MG63 (cell line): ENCODE measurements around the gene ANAPC2. TPM values are rescaled to one million over a fixed set of nuclear protein-coding genes. Genes with fewer than 3 reads are reported as not detected.

Experiments used
- DNase-seq: peaks from one replicate; pipeline ENCODE4 v3.0.0-alpha.2; 2020
- H3K27me3 ChIP-seq: fragments of 250-450 bp; sonication (Bioruptor Pico); 2 replicates; pipeline ENCODE4 v1.5.1; 2020; ENCODE audit warnings: mild to moderate bottlenecking, moderate library complexity
- H3K36me3 ChIP-seq: fragments of 250-450 bp; sonication (Bioruptor Pico); 2 replicates; pipeline ENCODE4 v1.5.1; 2020; ENCODE audit warnings: mild to moderate bottlenecking, moderate library complexity
- H3K4me3 ChIP-seq: fragments of 250-450 bp; sonication (Bioruptor Pico); 2 replicates; pipeline ENCODE4 v1.5.1; 2020; ENCODE audit warnings: mild to moderate bottlenecking, moderate library complexity
- H3K9me3 ChIP-seq: fragments of 250-450 bp; sonication (Bioruptor Pico); 2 replicates; pipeline ENCODE4 v1.5.1; 2020; ENCODE audit warnings: mild to moderate bottlenecking, moderate library complexity
- total RNA-seq: library from RNA; depleted of rRNA; stranded (reverse); fragments of >200 nt; shearing (Covaris generic); gene quantifications from 2 replicates; pipeline ENCODE4 v1.2.3, GENCODE V29; 2014; ENCODE audit warnings: low replicate concordance

Gene ANAPC2
- total RNA-seq, 1 experiment from 2014 or later = 34.6 TPM

DNA sequence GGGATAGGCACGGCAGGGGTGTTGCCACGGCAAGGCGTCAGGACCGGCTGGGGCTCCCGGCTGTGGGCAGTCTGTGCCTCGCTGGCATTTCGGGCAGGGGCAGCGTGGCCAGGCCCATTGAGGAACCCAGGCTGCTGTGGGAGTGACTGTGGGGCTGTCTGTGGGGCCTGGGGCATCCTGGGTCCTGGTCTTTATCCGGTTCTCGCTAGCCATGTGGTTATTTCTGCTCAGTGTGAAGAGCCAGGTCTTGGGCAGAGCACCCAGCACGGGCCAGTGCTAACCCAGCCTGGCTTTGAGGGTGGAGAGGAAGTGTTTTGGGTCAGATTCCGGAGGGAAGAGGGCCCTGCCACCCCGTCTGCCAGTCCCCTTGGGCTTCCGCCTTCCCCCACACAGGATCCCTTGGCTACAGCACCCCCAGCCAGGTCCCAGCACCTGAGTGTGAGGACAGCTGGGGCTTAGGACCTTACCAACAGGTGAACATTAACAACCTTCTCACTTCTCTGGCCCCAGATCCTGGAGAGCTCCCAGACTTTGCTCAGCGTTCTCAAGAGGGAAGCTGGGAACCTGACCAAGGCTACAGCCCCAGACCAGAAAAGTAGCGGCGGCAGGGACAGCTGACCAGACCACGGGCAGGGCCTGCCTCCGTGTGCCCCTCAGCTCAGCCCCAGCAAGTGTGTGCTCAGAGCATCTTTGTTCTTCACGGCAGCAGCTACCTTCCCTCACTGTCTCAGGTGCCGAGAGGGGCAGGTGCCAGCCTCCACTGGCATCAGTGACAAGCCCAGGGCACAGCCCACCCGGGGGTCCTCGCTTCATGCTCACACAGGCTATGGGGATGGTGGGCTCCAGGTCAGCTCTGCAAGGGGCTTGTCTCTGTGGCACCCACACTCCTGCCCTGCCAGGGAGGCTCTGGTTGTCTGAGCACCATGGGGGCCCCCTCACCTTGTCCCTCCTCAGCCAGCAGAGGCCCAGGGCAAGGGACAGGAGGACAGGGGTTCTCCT lies 1.2 kb upstream of the ANAPC2 start:
- H3K36me3 ChIP-seq = peaks cover 18% of the 10 kb centered on the region
- peak overlapping the region; percentile 88 for H3K4me3 ChIP-seq
- no peaks in the 10 kb centered on the region for H3K27me3 ChIP-seq
- H3K9me3 ChIP-seq = no peaks in the 10 kb centered on the region
- DNase-seq = no peak

DNA sequence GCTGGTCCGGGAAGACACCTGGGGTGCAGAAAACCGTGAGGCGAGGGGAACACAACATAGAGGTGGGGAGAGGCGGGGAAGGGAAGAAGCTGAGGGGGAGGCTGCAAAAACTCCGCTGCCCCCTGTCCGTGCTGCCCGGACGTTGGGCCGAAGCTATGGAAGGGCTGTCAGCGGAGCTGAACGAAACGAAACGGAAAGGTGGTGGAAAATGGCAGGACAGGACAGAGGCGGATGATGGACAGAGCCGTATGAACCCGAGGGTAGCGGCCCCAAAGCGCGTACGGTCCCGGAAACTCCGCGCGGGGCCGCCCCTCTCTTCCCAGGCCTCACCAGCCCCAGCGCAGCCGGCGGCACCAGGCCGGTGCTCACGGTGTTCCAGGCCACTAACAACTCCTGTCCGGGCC lies 272 bp downstream of the ANAPC2 start:
- Histone ChIP-seq H3K27me3 (no peaks in the 10 kb centered on the region), H3K4me3 (peak overlapping the region; percentile 88), H3K9me3 (no peaks in the 10 kb centered on the region), H3K36me3 (peaks cover 18% of the 10 kb centered on the region)
- no peak for DNase-seq

DNA sequence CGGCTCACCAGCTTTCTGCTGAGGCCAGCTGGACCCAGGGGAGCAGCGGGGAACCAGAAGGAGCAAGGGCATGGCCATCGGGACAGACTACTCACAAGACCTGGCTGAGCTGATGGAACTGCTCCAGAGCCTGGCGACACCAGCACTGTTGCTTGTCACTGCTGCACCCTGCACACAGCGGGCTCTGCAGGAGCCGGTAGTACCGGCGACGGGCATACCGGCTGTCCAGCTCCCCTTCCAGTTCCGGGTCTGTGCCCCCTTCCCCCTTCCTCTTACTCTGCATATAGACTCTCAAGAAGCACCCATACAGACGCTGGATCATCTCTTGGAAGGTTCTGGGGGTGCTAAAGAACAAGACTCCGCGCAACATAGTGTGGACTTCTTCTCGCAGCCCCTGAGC lies 974 bp downstream of the ANAPC2 start:
- H3K36me3 ChIP-seq = peaks cover 23% of the 10 kb centered on the region
- no peak for DNase-seq
- no peaks in the 10 kb centered on the region for H3K27me3 ChIP-seq
- H3K9me3 ChIP-seq = no peaks in the 10 kb centered on the region
- peak overlapping the region; percentile 88 for H3K4me3 ChIP-seq

DNA sequence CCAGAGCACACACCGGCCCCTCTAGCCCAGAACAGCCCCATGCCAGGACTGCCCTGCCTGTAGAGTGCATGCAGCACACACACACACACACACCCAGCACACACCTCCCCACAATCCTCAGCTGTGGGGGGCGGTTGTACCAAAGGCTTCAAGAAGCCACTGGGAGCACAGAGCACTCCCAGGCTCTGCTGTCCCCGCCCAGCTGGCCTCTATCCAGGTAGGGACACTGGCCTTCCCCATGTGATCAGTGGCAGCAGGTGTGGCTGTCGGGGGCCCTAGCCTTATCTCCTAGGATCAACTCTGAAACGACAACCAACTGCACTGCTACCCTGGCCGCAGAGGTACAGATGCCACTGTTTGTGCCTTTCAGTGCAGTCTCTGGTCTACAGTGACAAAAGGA lies 2.0 kb downstream of the ANAPC2 start:
- Histone ChIP-seq H3K9me3 (no peaks in the 10 kb centered on the region), H3K36me3 (peaks cover 23% of the 10 kb centered on the region), H3K27me3 (no peaks in the 10 kb centered on the region), H3K4me3 (no peak overlapping the region)
- no peak for DNase-seq

DNA sequence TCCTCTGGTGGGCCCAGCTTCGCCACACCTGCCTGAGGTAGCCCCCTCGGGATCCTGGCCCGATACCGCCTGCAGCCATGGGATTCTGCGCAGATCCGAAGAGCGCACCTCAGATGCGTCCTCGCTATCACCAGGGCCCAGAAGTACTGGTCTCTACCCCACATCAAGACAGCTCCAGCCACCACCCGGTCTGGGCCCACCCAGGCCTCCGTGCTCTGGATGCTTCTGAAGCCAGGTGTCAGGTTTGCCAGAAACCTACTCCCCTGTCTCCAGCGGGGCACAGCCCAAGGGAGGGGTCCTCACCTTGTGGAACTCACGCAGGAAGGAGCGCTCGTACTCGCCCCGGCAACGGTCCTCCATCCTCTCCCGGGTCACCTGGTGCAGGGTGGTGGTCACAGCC lies 2.4 kb downstream of the ANAPC2 start:
- Histone ChIP-seq H3K9me3 (no peaks in the 10 kb centered on the region), H3K4me3 (no peak overlapping the region), H3K27me3 (no peaks in the 10 kb centered on the region), H3K36me3 (peaks cover 23% of the 10 kb centered on the region)
- DNase-seq = no peak

DNA sequence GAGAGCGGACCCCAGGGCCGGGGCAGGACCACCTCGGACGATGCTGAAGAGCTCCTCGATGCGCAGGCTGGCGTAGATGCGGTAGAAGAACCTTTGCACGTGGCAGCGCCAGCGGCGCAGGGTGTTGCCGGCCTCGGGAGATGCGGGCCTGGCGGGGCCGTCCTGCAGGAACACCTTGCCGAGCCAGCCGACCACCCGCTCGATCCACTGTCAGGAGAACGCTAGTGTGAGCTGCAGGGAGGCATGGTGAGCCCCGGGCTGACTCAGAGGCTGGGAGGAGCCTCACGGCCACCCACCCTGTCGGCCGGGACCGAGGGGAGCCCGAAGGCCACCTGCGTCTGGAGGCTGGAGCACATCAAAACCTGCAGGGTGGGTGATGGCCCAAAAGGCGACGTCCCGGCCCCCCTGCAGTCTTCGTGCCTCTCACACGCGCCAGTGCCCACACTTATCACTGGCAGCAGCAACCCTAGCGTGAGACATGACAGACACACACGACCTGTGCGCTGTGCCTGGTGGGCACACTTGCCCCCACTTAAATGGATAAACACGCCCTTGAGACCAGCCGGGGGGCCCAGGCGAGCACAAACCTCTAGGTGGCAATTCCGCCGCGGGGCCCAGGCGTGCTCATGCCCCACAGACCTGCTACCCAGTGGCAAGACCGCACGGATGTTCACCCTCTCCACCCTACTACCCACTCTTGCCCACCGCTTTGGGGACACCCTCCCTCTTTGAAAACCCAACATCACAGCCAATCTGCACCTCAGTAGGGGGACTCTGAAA lies 3.3 kb downstream of the ANAPC2 start:
- Histone ChIP-seq H3K27me3 (no peaks in the 10 kb centered on the region), H3K9me3 (no peaks in the 10 kb centered on the region), H3K36me3 (peaks cover 22% of the 10 kb centered on the region), H3K4me3 (no peak overlapping the region)
- DNase-seq = no peak

DNA sequence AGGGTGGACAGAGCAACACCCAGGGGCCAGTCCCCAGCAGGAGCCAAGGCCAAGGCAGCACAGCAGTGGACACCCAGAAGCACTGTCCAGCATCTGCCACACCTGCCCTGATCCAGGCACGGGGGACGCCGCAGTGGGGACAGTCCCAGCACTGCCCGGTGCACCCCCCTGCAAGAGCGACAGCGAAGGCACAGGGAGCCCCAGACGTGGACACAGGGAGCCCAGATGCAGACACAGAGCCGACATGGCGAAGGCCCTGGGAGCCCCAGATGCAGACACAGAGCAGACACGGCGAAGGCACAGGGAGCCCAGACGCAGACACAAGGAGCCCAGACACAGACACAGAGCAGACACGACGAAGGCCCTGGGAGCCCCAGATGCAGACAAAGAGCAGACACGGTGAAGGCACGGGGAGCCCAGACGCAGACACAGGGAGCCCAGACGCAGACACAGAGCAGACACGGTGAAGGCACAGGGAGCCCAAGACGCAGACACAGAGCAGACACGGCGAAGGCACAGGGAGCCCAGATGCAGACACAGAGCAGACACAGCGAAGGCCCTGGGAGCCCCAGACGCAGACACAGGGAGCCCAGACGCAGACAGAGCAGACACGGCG lies 4.3 kb downstream of the ANAPC2 start:
- DNase-seq = no peak
- Histone ChIP-seq H3K27me3 (no peaks in the 10 kb centered on the region), H3K36me3 (peaks cover 15% of the 10 kb centered on the region), H3K4me3 (no peak overlapping the region), H3K9me3 (no peaks in the 10 kb centered on the region)

DNA sequence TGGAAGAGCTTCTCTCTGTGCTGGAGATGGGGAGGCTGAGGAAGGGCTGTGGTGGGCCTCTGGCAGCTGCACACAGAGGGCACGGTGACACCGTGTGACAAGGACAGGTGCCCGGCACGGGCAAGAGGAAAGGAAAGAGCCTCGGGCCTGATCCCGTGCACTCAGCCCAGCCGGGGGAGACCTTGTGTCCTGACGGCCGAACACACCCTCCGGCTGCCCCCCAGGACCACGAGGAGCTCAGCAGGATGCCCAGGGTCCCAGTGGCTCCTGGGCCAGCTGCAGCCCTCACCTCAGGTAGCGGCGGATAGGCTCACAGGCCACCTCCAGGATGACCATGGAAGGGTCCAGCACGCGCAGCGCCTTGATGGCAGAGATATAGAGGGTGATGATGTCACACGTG lies 5.5 kb downstream of the ANAPC2 start:
- Histone ChIP-seq H3K4me3 (no peak overlapping the region), H3K36me3 (peaks cover 17% of the 10 kb centered on the region), H3K27me3 (no peaks in the 10 kb centered on the region), H3K9me3 (no peaks in the 10 kb centered on the region)
- no peak for DNase-seq

DNA sequence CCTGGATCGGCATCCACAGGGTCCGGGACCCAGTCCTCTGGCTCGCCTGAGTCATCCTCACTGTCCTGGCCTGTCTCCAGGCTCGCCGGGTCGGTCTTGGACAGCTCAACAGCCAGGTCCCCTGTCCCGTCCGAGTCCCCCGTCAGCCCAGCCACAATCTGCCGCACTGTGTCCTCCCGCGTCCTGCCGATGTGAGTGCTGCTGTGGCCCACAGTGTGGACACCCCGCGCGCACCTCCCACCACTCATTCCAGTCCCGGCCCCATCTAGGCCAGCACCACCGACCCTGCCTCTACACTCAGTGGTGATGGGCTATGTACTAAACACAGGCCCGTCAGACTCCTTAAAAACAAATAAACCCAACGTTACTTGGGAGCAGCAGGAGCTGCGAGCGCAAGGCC lies 6.7 kb downstream of the ANAPC2 start:
- Histone ChIP-seq H3K9me3 (no peaks in the 10 kb centered on the region), H3K36me3 (peaks cover 10% of the 10 kb centered on the region), H3K27me3 (no peaks in the 10 kb centered on the region), H3K4me3 (no peak overlapping the region)
- DNase-seq = no peak

DNA sequence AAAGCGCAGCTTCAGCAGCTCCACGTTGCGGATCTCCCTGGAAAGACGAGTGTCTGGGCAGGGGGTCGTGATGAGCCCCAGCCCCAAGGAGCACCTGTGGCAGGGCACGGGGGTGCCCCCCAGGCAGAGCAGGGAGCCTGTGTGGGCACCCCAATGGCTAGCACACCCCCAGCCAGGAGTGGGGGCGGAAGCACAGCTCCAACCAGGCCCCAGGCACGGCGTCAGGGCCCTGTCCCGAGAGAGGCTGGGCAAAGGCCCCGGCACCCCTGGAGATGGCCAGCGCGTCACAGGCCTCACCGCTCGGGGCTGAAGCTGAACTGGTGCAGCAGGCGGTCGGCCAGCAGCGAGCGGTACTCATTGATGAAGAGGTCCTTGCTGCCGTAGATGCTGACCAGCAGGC lies 7.9 kb downstream of the ANAPC2 start:
- H3K36me3 ChIP-seq = peaks cover 7% of the 10 kb centered on the region
- no peaks in the 10 kb centered on the region for H3K27me3 ChIP-seq
- no peaks in the 10 kb centered on the region for H3K9me3 ChIP-seq
- H3K4me3 ChIP-seq = no peak overlapping the region
- no peak for DNase-seq

DNA sequence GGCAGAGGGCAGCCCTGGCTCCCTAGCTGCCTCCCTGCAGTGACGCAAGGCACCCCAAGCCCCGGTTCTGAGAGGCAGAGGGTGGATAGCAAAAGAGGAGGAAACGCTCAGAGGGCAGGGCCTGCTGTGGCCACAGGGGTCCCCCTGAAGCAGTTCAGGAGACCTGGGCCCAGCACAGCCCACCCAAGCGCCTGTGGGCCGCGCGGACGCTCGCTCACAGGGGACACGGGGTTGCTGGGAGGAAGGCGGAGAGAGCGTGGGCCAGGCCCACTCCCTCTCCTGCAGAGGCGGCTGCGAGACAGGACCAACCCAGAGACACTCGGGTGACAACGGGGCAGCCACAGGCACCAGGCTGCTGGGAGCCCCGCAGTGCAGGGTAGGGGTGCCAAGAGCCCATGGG lies 8.6 kb downstream of the ANAPC2 start:
- Histone ChIP-seq H3K9me3 (no peaks in the 10 kb centered on the region), H3K4me3 (no peak overlapping the region), H3K27me3 (no peaks in the 10 kb centered on the region), H3K36me3 (peaks cover 7% of the 10 kb centered on the region)
- DNase-seq = no peak

DNA sequence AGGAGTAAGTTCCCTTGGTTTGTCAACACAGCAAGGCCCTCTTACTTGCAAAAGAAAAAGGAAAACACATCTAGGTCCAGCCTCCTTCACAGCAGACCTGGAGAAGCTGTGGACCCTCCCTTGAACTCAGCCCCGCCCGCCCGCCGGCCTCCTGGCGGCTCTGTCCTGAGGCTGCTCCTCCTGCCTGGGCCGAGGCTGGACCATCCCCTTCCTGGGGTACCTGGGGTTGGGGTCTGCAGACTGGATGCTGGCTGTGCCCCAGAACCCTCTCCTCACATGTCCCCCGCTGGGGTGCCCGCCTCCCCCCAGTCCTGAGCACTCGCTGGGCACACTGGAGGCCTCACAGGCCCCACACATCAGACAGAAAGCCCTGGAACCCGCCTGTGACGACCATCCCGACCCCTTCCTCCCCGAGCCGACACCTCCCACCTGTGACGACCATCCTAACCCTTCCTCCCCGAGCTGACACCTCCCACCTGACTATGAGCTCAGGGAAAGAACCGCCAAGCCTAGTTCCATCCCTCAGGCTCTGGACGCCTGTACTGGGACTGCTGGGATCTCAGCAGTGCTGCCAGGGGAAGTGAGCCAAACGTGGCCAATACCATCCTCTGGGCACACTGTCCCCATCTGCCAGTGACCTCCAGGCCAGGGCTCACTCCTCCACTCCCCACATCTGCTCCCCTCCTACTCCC lies 9.3 kb downstream of the ANAPC2 start:
- H3K4me3 ChIP-seq = no peak overlapping the region
- H3K36me3 ChIP-seq = peaks cover 7% of the 10 kb centered on the region
- DNase-seq = no peak
- H3K9me3 ChIP-seq = no peaks in the 10 kb centered on the region
- no peaks in the 10 kb centered on the region for H3K27me3 ChIP-seq

DNA sequence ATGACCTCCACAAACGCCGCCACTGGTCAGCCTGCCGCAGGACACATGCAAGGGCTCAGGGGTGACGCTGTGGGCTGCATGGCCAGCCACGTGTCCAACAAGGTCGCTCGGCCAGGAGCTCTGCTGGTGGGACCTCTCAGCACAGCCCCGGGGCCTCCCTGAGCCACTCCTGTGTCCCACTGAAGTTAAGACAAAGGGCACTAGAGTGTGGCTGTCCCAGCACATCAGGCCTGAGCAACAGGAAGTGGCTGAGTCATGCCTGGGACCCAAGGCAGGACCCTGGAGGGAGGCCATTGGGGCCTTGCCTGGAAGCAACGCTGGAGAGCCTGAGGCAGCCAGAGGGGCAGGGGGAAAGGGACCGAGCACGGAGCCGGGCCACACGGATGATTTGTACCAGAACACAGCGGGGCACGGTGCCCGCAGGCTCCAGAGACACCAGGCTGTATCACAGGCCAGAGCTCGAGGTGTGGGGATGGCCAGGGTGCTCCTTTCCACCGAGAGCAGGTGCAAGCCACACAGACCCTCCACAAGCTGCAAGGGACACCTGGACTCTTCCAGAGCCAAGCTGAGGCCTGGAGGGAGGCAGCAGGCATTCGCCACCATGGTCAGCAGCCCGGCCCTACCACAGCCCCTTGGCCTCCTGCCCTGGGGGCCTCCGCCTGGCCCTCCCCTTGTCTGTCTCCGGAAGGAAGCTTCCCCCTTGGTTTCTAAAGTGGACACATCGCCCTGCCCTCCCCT lies 10.0 kb downstream of the ANAPC2 start:
- no peak for DNase-seq
- Histone ChIP-seq H3K36me3 (peaks cover 7% of the 10 kb centered on the region), H3K9me3 (no peaks in the 10 kb centered on the region), H3K27me3 (no peaks in the 10 kb centered on the region), H3K4me3 (no peak overlapping the region)

DNA sequence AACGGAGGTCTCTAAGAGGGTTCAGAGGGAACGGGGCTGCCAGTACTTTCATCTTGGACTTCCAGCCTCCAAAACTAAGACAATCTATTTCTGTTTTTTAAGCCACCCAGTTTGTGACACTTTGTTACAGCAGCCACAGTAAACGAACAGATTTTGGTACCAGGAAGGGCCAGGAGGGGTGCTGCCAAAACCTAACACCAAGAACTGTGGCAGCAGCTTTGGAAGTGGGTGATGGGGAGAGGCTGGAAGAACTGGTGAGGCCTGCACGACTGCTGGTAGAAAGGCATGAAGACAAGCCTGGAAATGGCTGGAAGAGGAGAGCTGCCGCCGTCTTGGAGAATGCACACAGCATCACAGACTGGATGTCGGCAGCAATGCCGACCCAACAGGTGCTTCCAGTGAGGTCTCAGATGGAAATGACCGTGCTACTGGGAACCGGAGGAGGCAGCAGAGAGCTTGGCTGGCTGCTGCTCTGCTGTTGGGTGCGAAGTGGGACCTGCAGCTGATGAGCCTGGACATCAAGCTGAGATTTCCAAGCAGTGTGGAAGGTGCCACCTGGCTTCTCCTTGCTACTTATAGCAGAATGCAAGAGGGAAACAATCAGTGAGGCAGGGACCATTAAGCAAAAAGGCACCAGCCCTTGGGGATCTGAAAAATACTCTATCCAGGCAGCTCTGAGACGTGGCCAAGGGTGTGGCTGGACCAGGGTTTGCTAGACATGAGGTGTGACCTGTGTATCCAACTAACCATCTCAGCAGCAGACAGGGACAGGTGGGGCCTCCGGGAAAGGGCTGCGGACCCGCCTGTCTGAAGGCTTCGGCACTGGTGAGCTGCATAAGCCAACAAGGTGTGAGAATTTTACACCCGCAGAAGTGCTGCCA lies 11.8 kb downstream of the ANAPC2 start:
- H3K9me3 ChIP-seq = no peaks in the 10 kb centered on the region
- H3K27me3 ChIP-seq = no peaks in the 10 kb centered on the region
- H3K36me3 ChIP-seq = peaks cover 2% of the 10 kb centered on the region
- DNase-seq = peak; percentile 25
- no peak overlapping the region for H3K4me3 ChIP-seq

DNA sequence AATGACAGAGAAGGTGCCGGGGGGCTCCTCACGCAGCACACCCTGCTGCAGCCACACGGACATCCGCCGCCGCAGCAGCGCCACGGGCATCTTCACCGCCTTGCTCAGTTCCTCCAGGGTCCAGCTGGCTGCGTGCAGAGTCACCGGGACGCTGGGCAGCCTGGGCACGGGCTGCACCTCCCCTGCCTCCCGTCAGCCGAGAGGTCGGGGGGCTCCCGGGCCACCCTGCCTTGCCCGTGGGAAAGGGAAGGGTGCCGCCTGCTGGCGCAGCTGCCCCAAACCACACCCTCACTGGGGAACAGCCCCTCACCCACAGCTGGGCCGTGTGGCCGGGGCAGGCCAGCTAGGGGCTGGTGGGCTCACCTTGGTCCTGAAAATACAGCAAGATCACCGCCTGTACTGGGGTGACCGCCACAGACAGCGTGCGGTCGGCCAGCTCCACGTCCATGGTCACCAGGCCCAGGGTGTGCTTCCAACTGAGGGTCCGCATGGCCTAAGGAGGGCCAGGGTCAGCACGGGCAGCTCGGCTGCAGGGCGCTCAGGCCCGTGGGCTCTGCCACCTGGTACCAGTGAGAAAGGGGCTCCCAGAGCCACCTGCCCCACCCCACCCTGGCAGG lies 12.9 kb downstream of the ANAPC2 start:
- Histone ChIP-seq H3K27me3 (no peaks in the 10 kb centered on the region), H3K4me3 (no peak overlapping the region), H3K9me3 (no peaks in the 10 kb centered on the region), H3K36me3 (peaks cover 2% of the 10 kb centered on the region)
- no peak for DNase-seq
